Measurements from ENCODE around the gene DLEC1. TPM values are rescaled to one million over a fixed set of nuclear protein-coding genes. Genes with fewer than 3 reads are reported as not detected.

DLEC1 gene
- total and polyA plus RNA-seq, 9 of the 15 experiments (the other 6 are each of a cell fraction or from before 2014, with no cell fraction given) = 0.07 to 0.08 TPM; not detected in 7

GRCh38 chr3:38163117-38163840 is 124.3 kb downstream of the DLEC1 start (continued):
- TF ChIP-seq FOXP4 (CRISPR knock-in tag; IDR thresholded peaks at IDR 0.05; ENCODE audit: borderline replicate concordance) (no peak), ZNF717 (CRISPR knock-in tag; IDR thresholded peaks at IDR 0.05) (no peak), ZNF384 (IDR thresholded peaks at IDR 0.05; ENCODE audit: low read depth, low read length) (no peak), ZNF133 (CRISPR knock-in tag; IDR thresholded peaks at IDR 0.05) (no peak), ZNF830 (CRISPR knock-in tag; IDR thresholded peaks at IDR 0.05) (no peak), NBN (IDR thresholded peaks at IDR 0.05; ENCODE audit: low read depth) (no peak), HMBOX1 (IDR thresholded peaks at IDR 0.05) (peak; percentile 88), SMAD1 (IDR thresholded peaks at IDR 0.05; ENCODE audit: low read depth, low read length, partially characterized antibody) (no peak), PPARD (CRISPR knock-in tag; IDR thresholded peaks at IDR 0.05) (no peak), EHMT2 (IDR thresholded peaks at IDR 0.05) (no peak), ZNF232 (CRISPR knock-in tag; IDR thresholded peaks at IDR 0.05) (no peak), ZFX (CRISPR knock-in tag; IDR thresholded peaks at IDR 0.05) (peak; percentile 30; the same call in 1 of the 2 replicates), MEIS2 (IDR thresholded peaks at IDR 0.05; ENCODE audit: partially characterized antibody) (peak; percentile 58), E2F1 (CRISPR knock-in tag; IDR thresholded peaks at IDR 0.05) (no peak), HNRNPK (IDR thresholded peaks at IDR 0.05; ENCODE audit: low read depth, low read length, poor library complexity, severe bottlenecking) (no peak), ZNF436 (CRISPR knock-in tag; IDR thresholded peaks at IDR 0.05) (no peak), FOXJ3 (CRISPR knock-in tag; IDR thresholded peaks at IDR 0.05) (no peak), HBP1 (CRISPR knock-in tag; IDR thresholded peaks at IDR 0.05) (no peak), BRF1 (IDR thresholded peaks at IDR 0.05; ENCODE audit: borderline replicate concordance, extremely low read depth, insufficient read length) (no peak), PHTF2 (CRISPR knock-in tag; IDR thresholded peaks at IDR 0.05) (no peak), DEAF1 (CRISPR knock-in tag; IDR thresholded peaks at IDR 0.05) (no peak), NR2C1 (IDR thresholded peaks at IDR 0.05) (no peak), NR2C1 (tag; IDR thresholded peaks at IDR 0.05) (no peak)
